ENCODE data around the gene SIRPA.

SIRPA gene

GRCh38 chr20:1934156-1934555, 38.9 kb downstream of the SIRPA start:
- DNase-seq (ENCODE audit: low read depth), result no peak

GRCh38 chr20:1934721-1935573, 39.7 kb downstream of the SIRPA start:
- no peak for DNase-seq (ENCODE audit: low read depth)

DNA sequence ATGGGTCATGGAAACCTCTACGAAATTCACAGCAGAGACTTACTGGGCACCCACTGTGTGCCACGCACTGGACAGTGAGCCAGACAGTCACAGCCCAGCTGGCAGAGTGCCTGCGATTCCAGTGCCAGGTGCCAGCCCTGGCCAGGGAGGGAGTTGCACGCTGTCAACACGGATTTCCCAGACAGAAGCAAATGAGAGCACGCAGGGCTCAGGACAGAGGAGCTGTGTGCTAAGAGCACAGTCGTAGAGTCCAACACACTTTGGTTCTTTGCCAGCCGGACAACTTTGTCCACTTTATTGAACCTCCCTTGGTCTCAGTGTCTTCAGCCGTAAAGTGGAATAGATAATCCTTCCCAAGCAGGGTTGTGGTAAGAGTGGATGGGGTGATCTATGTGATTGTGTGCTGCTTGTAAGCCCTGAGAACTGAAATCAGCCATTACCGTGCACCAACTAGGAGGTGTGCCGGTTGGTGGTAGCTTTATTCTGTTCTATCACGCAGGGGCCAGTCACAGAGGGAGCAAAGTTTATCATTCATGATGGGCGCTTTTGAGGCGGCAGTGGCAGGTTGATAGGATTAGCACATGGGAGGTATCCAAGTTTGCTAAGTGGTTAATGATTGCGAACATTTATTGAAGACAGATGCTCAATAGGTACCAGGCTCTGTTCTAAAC, 40.6 kb downstream of the SIRPA start:
- DNase-seq (ENCODE audit: low read depth), result no peak

DNA sequence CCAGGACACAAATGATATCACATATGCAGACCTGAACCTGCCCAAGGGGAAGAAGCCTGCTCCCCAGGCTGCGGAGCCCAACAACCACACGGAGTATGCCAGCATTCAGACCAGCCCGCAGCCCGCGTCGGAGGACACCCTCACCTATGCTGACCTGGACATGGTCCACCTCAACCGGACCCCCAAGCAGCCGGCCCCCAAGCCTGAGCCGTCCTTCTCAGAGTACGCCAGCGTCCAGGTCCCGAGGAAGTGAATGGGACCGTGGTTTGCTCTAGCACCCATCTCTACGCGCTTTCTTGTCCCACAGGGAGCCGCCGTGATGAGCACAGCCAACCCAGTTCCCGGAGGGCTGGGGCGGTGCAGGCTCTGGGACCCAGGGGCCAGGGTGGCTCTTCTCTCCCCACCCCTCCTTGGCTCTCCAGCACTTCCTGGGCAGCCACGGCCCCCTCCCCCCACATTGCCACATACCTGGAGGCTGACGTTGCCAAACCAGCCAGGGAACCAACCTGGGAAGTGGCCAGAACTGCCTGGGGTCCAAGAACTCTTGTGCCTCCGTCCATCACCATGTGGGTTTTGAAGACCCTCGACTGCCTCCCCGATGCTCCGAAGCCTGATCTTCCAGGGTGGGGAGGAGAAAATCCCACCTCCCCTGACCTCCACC, 42.2 kb downstream of the SIRPA start:
- DNase-seq (ENCODE audit: low read depth), result no peak

- DNase-seq (ENCODE audit: low read depth), result no peak
Observed at GRCh38 chr20:1938464-1939269, 43.5 kb downstream of the SIRPA start.

GRCh38 chr20:1939270-1939595, 44.0 kb downstream of the SIRPA start:
- DNase-seq (ENCODE audit: low read depth), result no peak

DNA sequence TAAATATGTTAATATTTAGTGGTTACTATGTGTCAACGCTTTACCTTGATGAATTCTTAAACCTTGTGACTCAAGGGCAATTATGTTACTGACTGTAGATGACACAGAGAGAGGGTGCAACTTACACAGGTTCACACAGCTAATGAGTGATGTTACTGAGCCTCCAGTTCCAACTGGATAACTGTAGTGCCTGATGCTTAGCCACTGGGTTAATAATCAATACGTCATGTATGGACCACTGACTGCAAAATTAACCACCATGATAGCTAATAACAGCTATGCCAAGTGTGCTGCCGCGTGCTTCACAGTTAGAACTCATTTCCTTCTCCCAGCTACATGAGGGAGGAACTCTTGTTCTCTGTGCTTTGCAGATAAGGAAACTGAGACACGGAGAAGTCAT, 45.4 kb downstream of the SIRPA start:
- DNase-seq (ENCODE audit: low read depth), result no peak

DNA sequence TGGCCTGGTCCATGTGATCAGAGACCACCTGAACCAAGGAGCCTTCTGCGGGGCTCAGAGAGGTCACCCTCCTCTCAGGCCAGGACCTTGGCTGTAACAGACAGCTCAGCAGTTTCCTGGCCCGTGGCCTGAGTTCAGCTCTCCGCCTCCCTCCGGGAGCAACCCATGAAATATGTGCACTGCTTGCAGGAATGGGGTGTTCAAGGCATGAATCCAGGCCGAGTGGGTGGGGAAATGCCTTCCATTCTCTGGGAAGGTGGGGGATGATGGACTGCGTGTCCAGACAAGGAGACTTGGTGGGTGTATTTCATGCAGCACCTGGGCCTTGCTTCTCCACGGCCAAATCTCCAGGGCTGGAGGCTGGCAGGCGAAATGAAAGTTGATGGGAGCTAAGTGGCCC, 46.0 kb downstream of the SIRPA start:
- DNase-seq (ENCODE audit: low read depth), result no peak

GRCh38 chr20:1942061-1942460, 46.9 kb downstream of the SIRPA start:
- no peak for DNase-seq (ENCODE audit: low read depth)

- DNase-seq (ENCODE audit: low read depth), result no peak
Observed at GRCh38 chr20:1942486-1943274, 47.5 kb downstream of the SIRPA start.

DNA sequence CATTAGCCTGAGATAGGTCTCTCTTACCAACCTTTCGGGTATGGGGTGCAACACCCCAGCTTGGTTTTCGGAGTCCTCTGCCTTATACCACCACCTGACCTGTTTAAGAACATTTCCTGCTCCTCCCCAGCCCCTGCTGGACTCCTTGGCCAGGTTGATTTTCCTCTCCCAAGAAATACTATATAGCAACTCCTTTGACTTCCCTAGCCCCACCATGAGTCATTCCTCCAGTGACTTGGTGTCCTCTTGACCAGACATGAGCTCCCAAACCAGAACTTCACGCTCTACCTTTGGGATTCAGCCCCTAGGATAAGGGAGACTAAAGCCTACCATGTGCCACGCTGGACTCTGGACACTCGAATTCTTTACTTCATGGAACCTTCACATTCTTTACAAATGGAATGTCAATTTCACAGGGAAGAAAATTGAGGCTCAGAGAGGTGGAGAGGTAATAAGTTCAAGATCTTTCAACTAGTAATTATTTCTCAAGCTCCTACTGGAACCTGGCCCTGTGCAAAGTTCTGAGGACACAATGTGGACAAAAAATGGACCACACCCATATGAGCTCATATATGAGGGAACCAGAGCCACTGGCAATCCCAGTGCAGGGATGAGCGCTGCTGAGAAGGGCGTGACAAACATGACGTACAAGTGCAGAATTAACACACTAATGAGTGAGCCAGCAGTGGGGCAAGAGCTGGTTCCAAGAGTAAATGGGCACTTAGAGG, 48.2 kb downstream of the SIRPA start:
- no peak for DNase-seq (ENCODE audit: low read depth)

GRCh38 chr20:1944345-1945091, 49.3 kb downstream of the SIRPA start:
- DNase-seq (ENCODE audit: low read depth), result no peak

GRCh38 chr20:1945134-1945618, 50.0 kb downstream of the SIRPA start:
- DNase-seq (ENCODE audit: low read depth), result no peak

GRCh38 chr20:1945660-1946059, 50.5 kb downstream of the SIRPA start:
- DNase-seq (ENCODE audit: low read depth), result no peak

GRCh38 chr20:1946442-1946761, 51.2 kb downstream of the SIRPA start:
- no peak for DNase-seq (ENCODE audit: low read depth)

GRCh38 chr20:1946762-1947534, 51.7 kb downstream of the SIRPA start:
- no peak for DNase-seq (ENCODE audit: low read depth)

DNA sequence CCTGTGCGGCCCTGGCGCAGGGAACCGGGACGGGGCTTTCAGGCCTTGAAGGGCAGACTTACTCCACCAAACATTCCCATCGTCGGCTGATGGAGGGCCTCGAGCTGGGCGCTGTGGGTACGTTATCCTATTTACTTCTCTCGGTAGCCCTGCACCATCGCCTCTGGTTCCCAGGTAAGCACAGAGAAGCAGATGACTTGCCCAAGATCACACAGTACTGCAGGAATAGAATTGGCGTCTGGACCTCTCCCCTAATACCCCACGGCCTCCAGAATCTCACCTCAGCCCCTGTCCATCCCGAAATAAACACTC, 52.3 kb downstream of the SIRPA start:
- DNase-seq (ENCODE audit: low read depth), result no peak

GRCh38 chr20:1949347-1950100, 54.3 kb downstream of the SIRPA start:
- no peak for DNase-seq (ENCODE audit: low read depth)

GRCh38 chr20:1950836-1951235, 55.6 kb downstream of the SIRPA start:
- DNase-seq (ENCODE audit: low read depth), result no peak
